Eye (tissue), 1 donor: ENCODE results near the gene VPS13C.

ENCODE experiments used
- DNase-seq: peaks from one replicate; pipeline ENCODE4 v3.0.0-alpha.2; 2015

VPS13C gene, protein sequence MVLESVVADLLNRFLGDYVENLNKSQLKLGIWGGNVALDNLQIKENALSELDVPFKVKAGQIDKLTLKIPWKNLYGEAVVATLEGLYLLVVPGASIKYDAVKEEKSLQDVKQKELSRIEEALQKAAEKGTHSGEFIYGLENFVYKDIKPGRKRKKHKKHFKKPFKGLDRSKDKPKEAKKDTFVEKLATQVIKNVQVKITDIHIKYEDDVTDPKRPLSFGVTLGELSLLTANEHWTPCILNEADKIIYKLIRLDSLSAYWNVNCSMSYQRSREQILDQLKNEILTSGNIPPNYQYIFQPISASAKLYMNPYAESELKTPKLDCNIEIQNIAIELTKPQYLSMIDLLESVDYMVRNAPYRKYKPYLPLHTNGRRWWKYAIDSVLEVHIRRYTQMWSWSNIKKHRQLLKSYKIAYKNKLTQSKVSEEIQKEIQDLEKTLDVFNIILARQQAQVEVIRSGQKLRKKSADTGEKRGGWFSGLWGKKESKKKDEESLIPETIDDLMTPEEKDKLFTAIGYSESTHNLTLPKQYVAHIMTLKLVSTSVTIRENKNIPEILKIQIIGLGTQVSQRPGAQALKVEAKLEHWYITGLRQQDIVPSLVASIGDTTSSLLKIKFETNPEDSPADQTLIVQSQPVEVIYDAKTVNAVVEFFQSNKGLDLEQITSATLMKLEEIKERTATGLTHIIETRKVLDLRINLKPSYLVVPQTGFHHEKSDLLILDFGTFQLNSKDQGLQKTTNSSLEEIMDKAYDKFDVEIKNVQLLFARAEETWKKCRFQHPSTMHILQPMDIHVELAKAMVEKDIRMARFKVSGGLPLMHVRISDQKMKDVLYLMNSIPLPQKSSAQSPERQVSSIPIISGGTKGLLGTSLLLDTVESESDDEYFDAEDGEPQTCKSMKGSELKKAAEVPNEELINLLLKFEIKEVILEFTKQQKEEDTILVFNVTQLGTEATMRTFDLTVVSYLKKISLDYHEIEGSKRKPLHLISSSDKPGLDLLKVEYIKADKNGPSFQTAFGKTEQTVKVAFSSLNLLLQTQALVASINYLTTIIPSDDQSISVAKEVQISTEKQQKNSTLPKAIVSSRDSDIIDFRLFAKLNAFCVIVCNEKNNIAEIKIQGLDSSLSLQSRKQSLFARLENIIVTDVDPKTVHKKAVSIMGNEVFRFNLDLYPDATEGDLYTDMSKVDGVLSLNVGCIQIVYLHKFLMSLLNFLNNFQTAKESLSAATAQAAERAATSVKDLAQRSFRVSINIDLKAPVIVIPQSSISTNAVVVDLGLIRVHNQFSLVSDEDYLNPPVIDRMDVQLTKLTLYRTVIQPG (N-terminal part only)

GRCh38 chr15:62060113-62060895 is at the start of gene VPS13C:
Gene VPS13C, minus strand, starts transcription at chr15:62060447. Its CDS starts 73 bp downstream, at chr15:62060374.
- DNase-seq: peak; percentile 97

DNA sequence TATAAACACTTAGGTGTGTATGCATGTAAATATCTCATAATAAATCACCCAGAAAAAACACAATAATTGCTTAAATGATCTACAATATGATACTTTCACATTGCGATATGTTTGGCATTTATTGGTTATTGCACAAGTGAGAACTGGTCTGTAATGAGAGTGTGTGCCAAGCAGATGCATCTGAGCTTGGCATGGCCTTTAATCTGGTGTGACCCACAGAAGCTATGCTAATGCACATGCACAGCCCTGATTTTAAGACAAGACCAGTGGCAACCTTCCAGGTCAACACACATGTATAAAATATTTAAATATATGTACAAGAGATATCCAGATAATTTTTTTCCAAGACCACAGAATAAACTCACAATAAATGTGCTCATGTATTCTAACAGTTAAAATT is 49.2 kb upstream of the VPS13C start:
- no peak for DNase-seq

DNA sequence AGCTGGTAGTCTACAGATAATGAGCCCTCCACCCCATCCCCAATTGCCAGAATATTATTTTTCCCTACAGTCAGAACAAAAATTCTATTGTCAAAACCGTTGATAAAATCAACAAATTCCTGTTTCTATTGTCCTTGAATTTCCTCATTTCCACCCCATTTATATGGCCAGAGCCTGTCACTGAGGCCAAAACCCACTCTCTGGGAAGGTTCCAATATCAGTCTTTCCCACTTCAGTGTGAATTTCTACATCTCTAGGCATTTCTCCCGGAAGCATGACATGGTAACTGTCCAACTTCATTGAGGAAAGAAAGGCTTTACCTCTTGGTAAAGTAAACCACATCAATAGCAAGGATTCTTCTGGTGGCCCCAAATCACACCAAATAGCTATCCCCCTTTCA is 48.2 kb upstream of the VPS13C start:
- no peak for DNase-seq

DNA sequence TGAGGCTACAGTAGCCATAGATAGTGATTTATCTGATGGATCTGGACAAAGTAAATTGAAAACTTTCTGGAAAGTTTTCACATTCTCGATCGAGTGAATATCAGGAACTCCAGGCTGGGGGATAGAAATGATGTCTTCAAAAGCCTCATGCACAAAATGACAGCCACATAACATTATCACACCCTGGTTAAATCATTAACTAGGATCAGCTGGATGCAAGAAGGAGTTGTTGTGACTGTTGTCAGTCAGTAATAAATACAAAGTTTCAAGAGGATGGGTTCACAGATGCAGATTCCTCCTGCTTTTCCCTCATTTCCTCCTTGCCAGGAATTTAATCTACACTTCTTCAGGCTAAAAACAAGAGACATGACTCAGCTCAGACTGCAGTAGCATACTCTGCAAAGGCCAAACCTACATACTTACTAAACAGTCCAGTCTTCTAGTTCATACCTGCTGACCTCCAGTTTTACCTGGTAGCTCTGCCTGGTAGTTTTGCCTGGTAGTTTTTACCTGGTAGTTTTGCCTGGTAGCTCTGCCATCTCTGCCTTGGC is 47.4 kb upstream of the VPS13C start:
- DNase-seq: no peak

DNA sequence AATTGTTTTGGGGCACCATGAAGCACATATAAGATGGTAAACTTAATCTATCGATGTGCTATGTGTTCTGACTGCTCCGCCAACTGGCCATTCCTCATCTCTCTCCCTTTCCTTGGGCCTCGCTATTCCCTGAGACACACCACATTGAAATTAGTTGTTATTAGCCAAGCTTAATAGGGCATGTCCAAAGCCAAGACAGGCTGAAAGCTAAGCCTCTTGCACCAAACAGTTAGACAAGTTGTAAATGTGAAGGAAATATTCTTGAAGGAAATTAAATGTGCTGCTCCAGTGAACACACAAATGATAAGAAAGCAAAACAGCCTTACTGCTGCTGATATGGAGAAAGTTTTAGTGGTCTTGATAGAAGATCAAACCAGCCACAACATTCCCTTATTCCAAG is 45.8 kb upstream of the VPS13C start:
- no peak for DNase-seq

GRCh38 chr15:62105266-62105665 is 45.0 kb upstream of the VPS13C start:
- DNase-seq: no peak

DNA sequence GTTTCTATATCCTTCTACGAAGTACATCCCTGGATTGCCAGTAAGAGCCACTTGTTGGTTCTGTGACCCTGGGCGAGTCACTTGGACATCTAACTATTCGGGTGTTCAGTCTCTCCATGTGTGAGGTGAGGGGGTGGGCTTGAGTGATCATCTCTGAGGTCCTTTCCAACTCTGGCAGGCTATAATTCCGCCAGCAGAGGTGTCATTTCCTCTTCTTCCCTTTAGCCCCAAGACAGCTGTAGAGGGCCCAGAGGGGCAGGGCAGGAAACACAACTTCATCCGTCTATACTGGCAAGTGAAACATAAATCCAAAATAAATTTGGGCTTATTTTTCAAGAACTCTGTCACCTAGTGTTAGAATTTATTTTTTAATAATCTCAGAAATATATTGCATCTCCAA is 44.6 kb upstream of the VPS13C start:
- no peak for DNase-seq

DNA sequence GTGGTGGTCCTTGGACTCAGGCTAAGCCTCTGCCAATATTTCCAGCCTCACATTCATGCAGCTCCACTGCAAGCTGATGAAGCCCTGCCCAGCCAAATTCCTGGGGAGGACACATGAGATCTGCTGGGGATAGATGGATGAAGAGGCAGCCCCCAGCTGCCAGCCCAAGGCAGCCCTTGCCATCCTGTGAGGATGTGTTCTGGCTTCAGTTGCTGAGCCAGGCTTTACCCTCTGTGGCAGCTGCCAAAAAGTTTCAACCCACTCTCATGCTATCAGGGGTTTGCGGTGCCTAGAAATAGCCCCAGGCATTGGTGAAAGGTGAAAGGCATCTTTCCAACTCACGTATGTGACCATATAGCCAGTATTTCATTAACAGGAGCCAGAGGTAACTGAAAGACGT is 44.2 kb upstream of the VPS13C start:
- no peak for DNase-seq

- DNase-seq: no peak
These were observed 43.2 kb upstream of the VPS13C start for GRCh38 chr15:62103431-62103830.

DNA sequence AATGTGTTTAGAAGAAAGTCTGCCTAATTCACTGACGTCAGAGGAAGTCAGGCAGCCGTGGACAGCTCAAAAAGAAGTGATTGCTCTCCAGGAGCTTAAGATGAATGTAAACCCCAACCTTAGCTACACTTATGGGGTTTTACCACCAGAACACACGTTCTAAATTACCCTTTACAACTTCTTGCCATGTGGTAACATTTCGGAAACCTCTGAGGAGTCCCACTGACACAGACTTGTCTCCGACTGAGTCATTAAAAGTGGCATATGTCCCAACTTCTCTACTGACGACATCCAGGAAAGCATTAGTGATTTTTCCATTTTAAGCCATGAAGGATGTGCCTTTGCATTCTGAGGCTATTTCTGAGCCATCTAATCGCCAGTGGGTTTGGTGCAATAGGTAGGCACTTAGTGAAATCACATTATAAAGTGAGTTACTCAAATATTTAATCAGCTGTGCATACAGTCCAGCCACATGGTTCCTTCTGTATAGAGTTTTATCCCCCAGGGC is 38.9 kb upstream of the VPS13C start:
- DNase-seq: no peak

- no peak for DNase-seq
These were observed 34.1 kb upstream of the VPS13C start for GRCh38 chr15:62094388-62094787.

GRCh38 chr15:62093809-62094208 is 33.6 kb upstream of the VPS13C start:
- DNase-seq: no peak

- DNase-seq: no peak
These were observed 30.7 kb upstream of the VPS13C start for GRCh38 chr15:62090988-62091387.

DNA sequence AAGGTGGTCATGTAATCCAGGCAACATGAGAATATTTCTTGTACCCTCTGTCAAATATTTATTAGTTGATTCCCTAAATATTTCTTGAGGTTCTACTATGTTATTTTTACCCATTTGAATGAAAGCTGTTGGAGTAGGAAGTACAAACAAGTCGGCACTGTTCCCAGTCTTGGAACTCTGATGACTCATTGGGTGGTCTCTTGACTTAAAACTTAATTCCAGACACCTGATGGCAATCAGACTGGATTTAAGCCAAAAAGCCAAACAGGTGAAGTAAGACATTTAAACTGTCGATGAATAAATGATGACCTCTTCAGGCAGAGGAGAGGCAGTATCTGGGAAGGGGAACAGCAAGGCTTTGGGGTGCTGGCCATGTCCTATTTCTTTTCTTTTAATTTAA is 29.4 kb upstream of the VPS13C start:
- no peak for DNase-seq

GRCh38 chr15:62088353-62088693 is 28.1 kb upstream of the VPS13C start:
- no peak for DNase-seq

- DNase-seq: no peak
These were observed 27.6 kb upstream of the VPS13C start for GRCh38 chr15:62087671-62088352.

GRCh38 chr15:62085740-62086139 is 25.5 kb upstream of the VPS13C start:
- no peak for DNase-seq

DNA sequence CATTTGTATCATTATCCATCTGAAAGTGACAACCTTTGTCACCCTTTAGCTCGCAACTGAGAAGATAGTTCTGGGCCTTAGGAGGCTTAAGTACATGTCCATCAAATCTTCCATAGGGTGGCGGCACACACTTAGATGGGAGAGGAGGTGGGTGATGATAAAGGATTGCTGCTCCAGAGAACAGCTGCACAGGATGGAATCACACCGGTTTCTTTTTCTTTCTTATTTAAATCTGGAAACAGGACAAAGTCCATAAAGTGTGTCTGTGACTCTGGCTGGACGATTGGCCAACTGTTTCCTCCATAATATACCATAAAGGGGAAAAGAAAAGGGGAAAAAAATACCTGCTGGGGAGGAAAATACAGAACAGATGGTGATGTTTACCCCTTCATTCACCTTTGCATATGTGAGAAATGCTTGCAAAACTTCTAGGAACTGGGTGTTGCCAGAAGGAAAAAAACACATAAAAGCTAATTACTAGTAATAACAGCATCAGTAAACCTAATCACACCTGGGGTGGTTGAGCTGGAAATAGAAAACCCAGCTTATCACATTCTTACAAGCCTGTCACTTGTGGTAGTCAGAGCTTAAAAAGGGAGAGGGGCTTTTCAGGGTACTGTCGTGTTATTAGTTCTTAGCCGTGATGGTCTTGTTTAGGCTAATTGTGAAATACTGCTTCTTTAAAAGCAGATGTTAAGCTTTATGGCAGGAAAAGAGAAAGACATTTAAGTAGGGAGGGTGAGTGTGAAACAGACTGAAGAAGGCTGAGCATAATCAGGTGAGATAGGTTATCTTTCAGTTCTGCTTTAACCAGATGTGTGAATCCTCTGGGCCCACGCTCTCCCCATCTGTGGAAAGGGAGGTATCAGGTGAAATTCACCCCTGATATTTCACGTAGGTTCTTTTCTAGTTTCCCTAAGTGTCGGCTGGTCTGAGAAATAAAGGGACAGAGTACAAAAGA is 23.2 kb upstream of the VPS13C start:
- DNase-seq: no peak

DNA sequence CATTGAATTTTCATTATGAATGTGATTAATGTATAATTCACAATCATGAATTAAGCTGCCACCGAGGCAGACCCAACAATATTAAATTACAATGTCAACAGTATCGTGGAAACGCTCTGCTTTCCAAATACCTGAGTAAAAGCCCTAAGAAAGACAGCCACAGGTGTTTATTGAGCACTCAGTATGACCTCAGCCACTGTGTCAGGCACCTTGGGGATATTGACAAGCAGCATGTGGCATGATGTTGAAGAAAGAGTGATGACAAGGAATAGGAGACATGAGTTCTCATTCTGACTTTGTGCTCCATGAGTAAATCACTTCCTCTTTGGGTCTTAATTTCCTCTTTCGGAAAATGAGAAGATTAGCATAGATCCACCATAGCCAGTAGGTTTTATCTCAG is 19.3 kb upstream of the VPS13C start:
- DNase-seq: no peak
